Lower lobe of right lung (tissue), 2 donors: ENCODE results near the gene SLC22A16. TPM values are rescaled to one million over a fixed set of nuclear protein-coding genes. Genes with fewer than 3 reads are reported as not detected.
A peak's percentile ranks its signal among the peaks of the same experiment; 100 is the strongest.

Experiments
- ATAC-seq, 2 donors: fragments of 200-7000 bp; cut with Tn5 transposase; one replicate each; pipeline ENCODE4 v1.9.1; 2020 to 2022; ENCODE audit warnings: mild to moderate bottlenecking in 2 of 2, moderate library complexity in 2 of 2
- DNase-seq: peaks from one replicate; pipeline ENCODE4 v3.0.0-alpha.2; 2020
- H3K27ac ChIP-seq: fragments of 200-600 bp; one replicate; pipeline ENCODE4 v1.8.0; 2022
- H3K27me3 ChIP-seq: fragments of 200-600 bp; one replicate; pipeline ENCODE4 v1.8.0; 2022; ENCODE audit warnings: low read depth
- H3K36me3 ChIP-seq: fragments of 200-600 bp; one replicate; pipeline ENCODE4 v1.8.0; 2022; ENCODE audit warnings: mild to moderate bottlenecking
- H3K4me1 ChIP-seq: fragments of 200-600 bp; one replicate; pipeline ENCODE4 v1.8.0; 2022
- H3K4me3 ChIP-seq: fragments of 200-600 bp; one replicate; pipeline ENCODE4 v1.8.0; 2022; ENCODE audit warnings: mild to moderate bottlenecking
- H3K9me3 ChIP-seq: fragments of 200-600 bp; one replicate; pipeline ENCODE4 v1.8.0; 2022
- intact Hi-C: fragments of 100-400 bp; cut with DNase I; formaldehyde crosslinking; loops from one replicate; pipeline ENCODE4 v1.11.0; 2022
- total RNA-seq: library from RNA; stranded (reverse); fragmentation: NEBNext Ultra II Directional; extraction: Animal tissue kit (Norgen Biotek cat#: 25700); gene quantifications from one replicate; pipeline ENCODE4 v1.2.1, GENCODE V29; 2021
- TF ChIP-seq, protein P1 (sequence below): fragments of 200-600 bp; IDR thresholded peaks from one replicate; pipeline ENCODE4 v1.8.0; 2022; ENCODE audit warnings: antibody characterized with exemption, mild to moderate bottlenecking
- donor health status: DM: no; HTN: yes; CAD: no; lungs with severe emphysema.

The SLC22A16 gene
- total RNA-seq, 1 donor from 2014 or later = 0.80 TPM

DNA sequence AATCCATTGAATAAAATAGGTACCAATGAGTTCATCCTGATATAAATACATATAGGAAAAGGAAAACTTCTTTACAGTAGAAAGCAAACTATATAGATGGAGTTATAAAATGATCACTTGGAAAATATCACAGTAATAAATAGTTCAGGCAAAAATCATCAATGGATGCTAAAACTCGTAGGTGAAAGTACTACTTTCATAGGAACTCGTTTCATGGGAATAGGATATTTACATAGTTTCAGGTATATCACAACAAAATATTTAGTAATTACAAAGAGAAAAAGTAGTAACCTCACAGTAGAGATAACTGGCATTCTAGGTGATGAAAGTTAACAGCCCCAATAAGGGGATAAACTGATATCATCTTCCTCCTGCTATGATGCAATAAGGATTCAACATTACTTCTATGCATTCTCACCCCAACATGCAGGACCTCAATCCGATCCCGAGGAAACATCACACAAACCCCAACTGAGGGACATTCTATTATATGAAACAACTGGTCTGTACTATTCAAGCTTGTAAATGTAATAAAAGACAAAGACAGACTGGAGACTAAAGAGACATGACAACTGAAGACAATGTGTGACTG is 74.7 kb downstream of the SLC22A16 start:
- Histone ChIP-seq H3K4me3 (no peak overlapping the region), H3K4me1 (peaks cover 9% of the 10 kb centered on the region), H3K9me3 (no peaks in the 10 kb centered on the region), H3K36me3 (no peaks in the 10 kb centered on the region), H3K27me3 (no peaks in the 10 kb centered on the region), H3K27ac (no peak overlapping the region)
- intact Hi-C loops = no loop called here
- no peak for ATAC-seq
- TF ChIP-seq, protein P1, sequence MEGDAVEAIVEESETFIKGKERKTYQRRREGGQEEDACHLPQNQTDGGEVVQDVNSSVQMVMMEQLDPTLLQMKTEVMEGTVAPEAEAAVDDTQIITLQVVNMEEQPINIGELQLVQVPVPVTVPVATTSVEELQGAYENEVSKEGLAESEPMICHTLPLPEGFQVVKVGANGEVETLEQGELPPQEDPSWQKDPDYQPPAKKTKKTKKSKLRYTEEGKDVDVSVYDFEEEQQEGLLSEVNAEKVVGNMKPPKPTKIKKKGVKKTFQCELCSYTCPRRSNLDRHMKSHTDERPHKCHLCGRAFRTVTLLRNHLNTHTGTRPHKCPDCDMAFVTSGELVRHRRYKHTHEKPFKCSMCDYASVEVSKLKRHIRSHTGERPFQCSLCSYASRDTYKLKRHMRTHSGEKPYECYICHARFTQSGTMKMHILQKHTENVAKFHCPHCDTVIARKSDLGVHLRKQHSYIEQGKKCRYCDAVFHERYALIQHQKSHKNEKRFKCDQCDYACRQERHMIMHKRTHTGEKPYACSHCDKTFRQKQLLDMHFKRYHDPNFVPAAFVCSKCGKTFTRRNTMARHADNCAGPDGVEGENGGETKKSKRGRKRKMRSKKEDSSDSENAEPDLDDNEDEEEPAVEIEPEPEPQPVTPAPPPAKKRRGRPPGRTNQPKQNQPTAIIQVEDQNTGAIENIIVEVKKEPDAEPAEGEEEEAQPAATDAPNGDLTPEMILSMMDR = no peak
- no peak for DNase-seq

DNA sequence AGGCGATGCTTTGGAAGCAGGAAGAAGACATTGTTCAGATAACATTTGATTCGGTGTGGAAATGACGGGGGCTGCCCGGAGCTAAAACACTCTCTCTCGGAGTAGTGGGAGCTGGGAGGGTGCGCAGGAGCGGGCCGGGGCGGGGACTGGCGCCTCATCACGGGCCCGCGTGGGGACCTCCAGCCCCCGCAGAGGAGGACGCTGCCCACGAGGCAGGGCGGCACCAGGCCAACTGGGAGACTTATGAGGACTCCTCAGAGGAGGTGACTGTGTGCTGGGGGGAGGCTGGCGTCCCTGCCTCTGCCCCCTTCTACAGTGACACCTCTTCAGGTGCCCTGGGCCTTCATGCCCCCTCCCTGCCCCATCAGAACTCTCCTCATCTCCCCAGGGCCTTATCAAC is 76.2 kb downstream of the SLC22A16 start:
- Histone ChIP-seq H3K9me3 (no peaks in the 10 kb centered on the region), H3K27me3 (no peaks in the 10 kb centered on the region), H3K4me1 (peaks cover 9% of the 10 kb centered on the region), H3K36me3 (no peaks in the 10 kb centered on the region), H3K27ac (peak overlapping the region; percentile 19), H3K4me3 (peak overlapping the region; percentile 47)
- DNase-seq = no peak
- peak in 1 of 2 donors; percentile 41 for ATAC-seq
- intact Hi-C loops = no loop called here
- TF ChIP-seq, protein P1 = no peak

DNA sequence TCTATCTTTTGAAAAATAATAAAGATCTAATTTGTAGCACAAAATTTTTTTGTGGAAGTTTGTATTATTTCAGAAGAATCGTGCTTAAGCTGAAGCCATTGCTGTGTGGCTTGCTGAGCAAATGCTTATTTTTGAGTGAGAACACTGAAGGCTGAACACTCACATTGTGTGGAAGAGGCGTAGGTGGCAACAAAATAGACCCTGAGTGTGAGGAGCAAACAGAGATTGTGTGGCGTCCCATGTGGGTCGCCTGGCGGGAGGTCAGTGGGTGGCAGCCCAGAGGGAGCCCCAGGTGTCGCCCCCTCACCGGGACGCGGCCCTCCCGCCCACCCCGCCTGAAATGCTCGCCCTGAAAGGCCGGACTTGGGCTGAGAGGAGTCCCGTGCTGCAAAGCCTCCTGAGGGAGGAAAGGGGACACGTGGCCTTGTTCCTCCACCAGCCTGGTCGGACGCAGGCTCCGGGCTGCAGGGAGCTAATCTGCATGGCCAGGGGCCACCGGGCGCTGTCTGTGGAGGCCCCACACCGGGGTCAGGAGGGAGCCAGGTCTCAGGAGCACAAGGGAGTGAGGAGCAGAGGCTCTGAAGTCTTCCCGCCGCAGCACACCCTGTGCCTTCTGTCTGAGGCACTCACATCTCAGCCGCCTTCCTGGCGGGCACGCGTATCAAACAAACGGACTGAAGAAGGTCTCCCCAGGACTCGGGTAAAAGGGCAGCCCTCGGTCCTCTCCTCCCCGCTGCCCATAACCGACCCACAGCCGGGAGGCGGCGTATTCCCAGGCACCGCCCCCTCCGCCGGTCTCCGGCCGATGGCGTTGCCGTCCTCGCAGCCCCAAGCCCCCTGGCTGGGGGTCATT is 77.0 kb downstream of the SLC22A16 start:
- H3K4me3 ChIP-seq = peak overlapping the region; percentile 47
- peaks cover 9% of the 10 kb centered on the region for H3K4me1 ChIP-seq
- no peaks in the 10 kb centered on the region for H3K36me3 ChIP-seq
- ATAC-seq (peak; percentile 41 to 48), DNase-seq (no peak)
- TF ChIP-seq, protein P1 = no peak
- no peaks in the 10 kb centered on the region for H3K27me3 ChIP-seq
- peak overlapping the region; percentile 19 for H3K27ac ChIP-seq
- intact Hi-C loops = no loop called here
- no peaks in the 10 kb centered on the region for H3K9me3 ChIP-seq

DNA sequence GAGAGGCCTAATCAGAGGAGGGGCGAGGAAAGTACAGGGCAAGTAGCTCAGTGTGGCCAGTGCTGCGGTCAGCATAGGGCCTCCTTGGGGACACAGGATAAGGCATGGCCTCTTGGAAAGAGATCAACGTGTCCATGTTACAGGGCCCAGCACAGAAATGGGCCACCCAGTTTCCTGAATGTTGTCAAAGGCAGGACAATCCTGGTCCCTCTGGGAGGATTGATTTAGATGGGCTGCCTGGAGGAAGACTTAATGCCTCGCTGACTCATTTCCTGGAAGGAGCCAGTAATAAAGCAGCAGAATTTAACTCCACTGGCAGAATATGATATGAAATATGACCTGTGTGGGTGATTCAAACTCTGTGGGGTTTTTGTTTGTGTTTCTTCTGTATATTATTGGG is 77.6 kb downstream of the SLC22A16 start:
- ATAC-seq (no peak), DNase-seq (no peak)
- Histone ChIP-seq H3K4me3 (no peak overlapping the region), H3K27ac (no peak overlapping the region), H3K27me3 (no peaks in the 10 kb centered on the region), H3K9me3 (no peaks in the 10 kb centered on the region), H3K36me3 (no peaks in the 10 kb centered on the region), H3K4me1 (peaks cover 9% of the 10 kb centered on the region)
- intact Hi-C loops = no loop called here
- TF ChIP-seq, protein P1 = no peak

DNA sequence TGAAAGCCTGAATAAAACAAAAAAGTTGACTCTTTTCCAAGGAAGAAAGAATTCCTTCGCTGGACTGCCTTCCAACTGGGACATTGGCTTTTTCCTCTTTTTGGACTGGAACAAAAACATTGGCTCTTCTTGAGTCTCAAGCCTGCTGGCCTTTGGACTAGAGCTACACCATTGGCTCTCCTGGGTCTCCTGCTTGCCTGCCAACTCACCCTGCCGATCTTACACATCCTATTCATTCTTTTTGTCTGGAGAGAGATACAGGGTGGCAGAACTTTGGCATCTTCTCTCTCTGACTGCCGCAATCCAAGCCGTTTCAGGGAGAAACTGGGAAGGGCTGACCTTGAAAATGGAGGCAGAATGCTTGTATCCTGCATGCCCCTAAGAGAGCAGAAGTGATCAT is 81.2 kb downstream of the SLC22A16 start:
- Histone ChIP-seq H3K27me3 (no peaks in the 10 kb centered on the region), H3K4me1 (peaks cover 16% of the 10 kb centered on the region), H3K36me3 (no peaks in the 10 kb centered on the region), H3K9me3 (no peaks in the 10 kb centered on the region), H3K27ac (no peak overlapping the region), H3K4me3 (no peak overlapping the region)
- no peak for DNase-seq
- intact Hi-C loops = no loop called here
- TF ChIP-seq, protein P1 = no peak
- ATAC-seq = no peak
